HCT116 (cell line): ENCODE data around the gene EXOSC5. TPM values are rescaled to one million over a fixed set of nuclear protein-coding genes. Genes with fewer than 3 reads are reported as not detected.

Experiments used
- ATAC-seq: fragments of 200-7000 bp; cut with Tn5 transposase; 2 replicates; pipeline ENCODE4 v1.9.1; 2020; ENCODE audit warnings: mild to moderate bottlenecking, moderate library complexity
- BruUV-seq: library from RNA; stranded (reverse); fragments of 400-500 nt; replicated peaks from 2 replicates; lab custom pipeline; 2021; lab: Mats Ljungman, UMichigan
- CTCF ChIA-PET: fragments of 300-600 bp; sonication (Branson Sonifier 250); formaldehyde crosslinking; loops from one replicate; lab custom pipeline; 2021; ENCODE audit warnings: antibody characterized with exemption; lab: Charles Lee
- POLR2A ChIA-PET: fragments of 300-600, 350-600 bp; sonication (Branson Sonifier 250); formaldehyde crosslinking; loops from one replicate; lab custom pipeline; 2021; ENCODE audit warnings: antibody characterized with exemption; lab: Charles Lee
- RAD21 ChIA-PET, 2 experiments: fragments of 300-600 bp; sonication (Branson Sonifier 250); formaldehyde crosslinking; loops; one replicate each; lab custom pipeline; 2023; ENCODE audit warnings: low total read pairs in 2 of 2; ENCODE audit not compliant: uncharacterized antibody in 2 of 2, unreplicated experiment in 2 of 2, low non-redundant PET in 1 of 2; lab: Charles Lee
- DNase-seq: peaks from one replicate; pipeline ENCODE4 v3.0.0-alpha.2; 2010; ENCODE audit warnings: low read depth, low spot score
- H2AFZ ChIP-seq: fragments of 200-600 bp; shearing (Covaris generic), sonication (generic); 2 replicates; pipeline ENCODE4 v1.6.1; 2017; ENCODE audit warnings: low read depth, mixed run types, mixed read lengths, antibody characterized with exemption, low read length; ENCODE audit not compliant: poor library complexity, severe bottlenecking
- H3K27ac ChIP-seq: 2 replicates; pipeline ENCODE4 v1.5.1; 2012; ENCODE audit warnings: low read depth, low read length
- H3K27me3 ChIP-seq: fragments of 200-600 bp; sonication (generic); 2 replicates; pipeline ENCODE4 v1.6.1; 2016; ENCODE audit warnings: mixed run types, low read length, mixed read lengths; ENCODE audit not compliant: insufficient read depth
- H3K36me3 ChIP-seq, 2 experiments: fragments of 200-500 bp in 1 of 2; fragments of 200-600 bp in 1 of 2; sonication (Bioruptor generic) in 1 of 2; sonication (generic) in 1 of 2; 2 replicates each; pipeline versions ENCODE4 v1.5.1 to v1.6.1; 2014 to 2016; ENCODE audit warnings: low read length in 2 of 2, inconsistent platforms in 1 of 2, mixed read lengths in 1 of 2, mixed run types in 1 of 2; ENCODE audit not compliant: insufficient read depth in 2 of 2, control insufficient read depth in 1 of 2
- H3K4me1 ChIP-seq, 2 experiments: fragments of 200-600 bp in 1 of 2; sonication (generic) in 1 of 2; 2 replicates each; pipeline versions ENCODE4 v1.5.1 to v1.6.1; 2012 to 2017; ENCODE audit warnings: low read length in 2 of 2, inconsistent platforms in 1 of 2, mild to moderate bottlenecking in 1 of 2, mixed read lengths in 1 of 2, mixed run types in 1 of 2, moderate library complexity in 1 of 2; ENCODE audit not compliant: insufficient read depth in 2 of 2, control insufficient read depth in 1 of 2
- H3K4me2 ChIP-seq: fragments of 200-600 bp; sonication (generic); 2 replicates; pipeline ENCODE4 v1.6.1; 2017; ENCODE audit warnings: mixed run types, low read length, mixed read lengths
- H3K4me3 ChIP-seq, 2 experiments: fragments of 200-600 bp in 1 of 2; sonication (generic) in 1 of 2; replicated peaks in 1 of 2; 2 replicates each; pipeline ENCODE4 v1.5.1; 2011 to 2016; ENCODE audit warnings: low read length in 2 of 2, control low read depth in 1 of 2, low read depth in 1 of 2, mild to moderate bottlenecking in 1 of 2, mixed read lengths in 1 of 2, mixed run types in 1 of 2
- H3K79me2 ChIP-seq: fragments of 200-600 bp; sonication (generic); 2 replicates; pipeline ENCODE4 v1.6.1; 2017; ENCODE audit warnings: mild to moderate bottlenecking, mixed run types, low read length, moderate library complexity, mixed read lengths; ENCODE audit not compliant: insufficient read depth
- H3K9ac ChIP-seq: fragments of 200-600 bp; sonication (generic); 2 replicates; pipeline ENCODE4 v1.6.1; 2016; ENCODE audit warnings: low read length, mixed read lengths
- H3K9me2 ChIP-seq: fragments of 200-600 bp; sonication (generic), shearing (Covaris generic); 2 replicates; pipeline ENCODE4 v1.6.1; 2017; ENCODE audit warnings: mixed run types, mild to moderate bottlenecking, moderate library complexity; ENCODE audit not compliant: insufficient read depth
- H3K9me3 ChIP-seq, 2 experiments: fragments of 200-500 bp in 1 of 2; fragments of 200-600 bp in 1 of 2; sonication (Bioruptor generic) in 1 of 2; sonication (generic) in 1 of 2; 2 replicates each; pipeline ENCODE4 v1.6.1; 2014 to 2017; ENCODE audit warnings: low read length in 2 of 2, mixed read lengths in 2 of 2, inconsistent platforms in 1 of 2, low read depth in 1 of 2, mild to moderate bottlenecking in 1 of 2, mixed run types in 1 of 2, moderate library complexity in 1 of 2; ENCODE audit not compliant: control insufficient read depth in 1 of 2, insufficient read depth in 1 of 2
- H4K20me1 ChIP-seq: fragments of 200-600 bp; sonication (generic), shearing (Covaris generic); 2 replicates; pipeline ENCODE4 v1.6.1; 2017; ENCODE audit warnings: mixed run types, mild to moderate bottlenecking, moderate library complexity; ENCODE audit not compliant: insufficient read depth
- CBX3 ChIP-seq: IDR thresholded peaks from 2 replicates; pipeline ENCODE4 v1.6.1; 2012; ENCODE audit warnings: low read depth
- CEBPB ChIP-seq: IDR thresholded peaks from 2 replicates; pipeline ENCODE4 v1.6.1; 2012; ENCODE audit warnings: low read depth
- EGR1 ChIP-seq: IDR thresholded peaks from 2 replicates; pipeline ENCODE4 v1.6.1; 2012; ENCODE audit warnings: low read depth
- ELF1 ChIP-seq: IDR thresholded peaks from 2 replicates; pipeline ENCODE4 v1.6.1; 2012; ENCODE audit warnings: low read depth, borderline replicate concordance
- EZH2phosphoT487 ChIP-seq: fragments of 200-600 bp; IDR thresholded peaks from 2 replicates; pipeline ENCODE4 v1.6.1; 2018; ENCODE audit warnings: antibody characterized with exemption, borderline replicate concordance
- FOSL1 ChIP-seq: IDR thresholded peaks from 2 replicates; pipeline ENCODE4 v1.6.1; 2012; ENCODE audit warnings: low read depth
- POLR2A ChIP-seq: IDR thresholded peaks from 2 replicates; pipeline ENCODE4 v1.7.0; 2011; ENCODE audit warnings: borderline replicate concordance; ENCODE audit not compliant: insufficient read depth, insufficient read length; ENCODE audit errors: extremely low read depth
- POLR2AphosphoS5 ChIP-seq: IDR thresholded peaks from 2 replicates; pipeline ENCODE4 v1.6.1; 2011; ENCODE audit warnings: mild to moderate bottlenecking, low read depth, low read length, moderate library complexity
- YY1 ChIP-seq: IDR thresholded peaks from 2 replicates; pipeline ENCODE4 v1.6.1; 2011; ENCODE audit warnings: low read length, low read depth, moderate library complexity, mild to moderate bottlenecking; ENCODE audit not compliant: insufficient replicate concordance; ENCODE audit errors: extremely low read depth
- ZBTB33 ChIP-seq: IDR thresholded peaks from 2 replicates; pipeline ENCODE4 v1.6.1; 2011; ENCODE audit warnings: mild to moderate bottlenecking, low read length, moderate library complexity; ENCODE audit not compliant: insufficient replicate concordance; ENCODE audit errors: extremely low read depth
- intact Hi-C: fragments of 100-400 bp; cut with micrococcal nuclease; formaldehyde crosslinking; loops from 2 replicates; pipeline ENCODE4 v1.10.0; 2022
- total RNA-seq: library from RNA; stranded (reverse); gene quantifications from one replicate; pipeline ENCODE4 v1.2.1, GENCODE V29; 2021; ENCODE audit not compliant: unreplicated experiment

EXOSC5 gene
- total RNA-seq, 1 experiment from 2014 or later: 57.5 TPM

DNA sequence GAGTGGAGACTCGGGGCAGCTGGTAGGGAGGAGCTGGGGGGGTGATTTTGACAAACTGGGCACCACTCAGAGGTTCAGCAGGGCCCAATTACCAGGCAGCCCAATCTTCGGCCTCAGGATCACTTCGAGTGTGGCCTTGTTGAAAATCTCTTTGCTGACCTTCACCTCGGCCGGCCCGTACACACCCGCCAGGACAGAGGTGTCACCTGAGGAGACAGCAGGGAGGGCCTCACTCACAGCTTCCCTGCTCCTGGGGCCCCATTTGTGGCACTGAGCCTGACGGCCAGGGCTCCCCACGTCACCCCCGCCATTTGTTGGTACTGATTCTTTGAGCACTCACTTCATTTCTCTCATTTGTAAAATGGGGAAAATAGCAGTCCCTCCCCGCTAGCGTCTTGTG lies 4.4 kb downstream of the EXOSC5 start (continued):
- TF ChIP-seq CEBPB: no peak
- TF ChIP-seq FOSL1: no peak
- no peak for TF ChIP-seq ELF1
- TF ChIP-seq EGR1: no peak
- no peak for TF ChIP-seq CBX3
- no peak for TF ChIP-seq POLR2AphosphoS5
- TF ChIP-seq, all 23 proteins: peak for 0

DNA sequence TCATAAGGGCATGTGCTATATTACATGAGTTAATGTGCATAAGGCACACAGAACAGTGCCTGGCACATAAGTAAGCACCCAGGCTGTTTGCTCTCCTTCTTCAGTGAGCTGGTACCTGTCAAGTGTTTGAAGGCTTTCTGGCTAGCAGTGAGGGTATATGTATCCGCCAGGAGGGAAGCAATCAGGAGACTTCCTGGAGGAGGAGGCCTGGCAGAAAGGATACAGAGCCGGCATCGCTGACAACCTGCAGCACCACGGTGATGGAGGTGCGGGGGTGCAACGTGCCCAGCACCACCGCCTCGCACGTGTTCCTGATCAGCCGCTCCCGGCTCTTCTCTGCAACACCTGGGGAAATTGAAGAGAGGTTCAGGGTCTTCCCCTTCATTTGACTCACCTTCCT lies 5.5 kb downstream of the EXOSC5 start:
- no peaks in the 10 kb centered on the region for H3K9me3 ChIP-seq
- H3K27me3 ChIP-seq: no peaks in the 10 kb centered on the region
- no peaks in the 10 kb centered on the region for H3K9me2 ChIP-seq
- H4K20me1 ChIP-seq: no peaks in the 10 kb centered on the region
- no peak for TF ChIP-seq EZH2phosphoT487
- H2AFZ ChIP-seq: no peak overlapping the region
- no peak overlapping the region for H3K4me3 ChIP-seq
- H3K4me1 ChIP-seq: peaks cover 2 to 8% of the 10 kb centered on the region in 2 experiments; a peak in 1 of 4 replicates
- intact Hi-C loops: no loop called here
- BruUV-seq: no TSS peak
- ATAC-seq (no peak), DNase-seq (no peak)
- POLR2A ChIA-PET: no interaction called here
- CTCF ChIA-PET: no interaction called here
- RAD21 ChIA-PET: no interaction called here
- H3K4me2 ChIP-seq: no peak overlapping the region
- H3K79me2 ChIP-seq: peaks cover 18% of the 10 kb centered on the region
- no peak overlapping the region for H3K9ac ChIP-seq
- no peak overlapping the region for H3K27ac ChIP-seq
- peaks cover 10 to 17% of the 10 kb centered on the region in 2 experiments; a peak in 3 of 4 replicates for H3K36me3 ChIP-seq

DNA sequence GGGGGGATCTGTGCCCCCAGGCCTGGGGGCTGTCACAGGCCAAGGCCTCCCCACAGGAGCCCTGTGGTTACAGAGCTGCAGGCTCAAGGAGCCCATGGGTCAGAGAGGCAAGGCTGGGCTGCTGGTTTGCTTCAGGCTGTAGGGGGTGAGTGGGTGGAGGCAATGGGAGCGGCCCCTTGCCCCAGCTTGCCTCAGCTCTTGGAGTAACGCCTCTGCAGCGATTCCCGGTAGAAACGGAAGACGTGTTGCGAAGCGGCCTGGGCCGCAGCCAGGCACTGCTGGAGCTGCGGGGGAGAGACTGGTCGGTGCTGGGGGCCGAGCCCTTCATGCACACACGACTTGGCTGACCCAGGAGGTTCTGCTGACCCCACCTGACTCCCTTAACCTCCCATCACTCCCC lies 10.7 kb downstream of the EXOSC5 start:
- intact Hi-C loops: no loop called here
- POLR2A ChIA-PET: no interaction called here
- H3K36me3 ChIP-seq: peaks cover 10 to 13% of the 10 kb centered on the region in 2 experiments; a peak in 3 of 4 replicates
- H3K9me3 ChIP-seq: no peaks in the 10 kb centered on the region
- no peak overlapping the region for H3K4me3 ChIP-seq
- no peak for DNase-seq
- H3K9me2 ChIP-seq: no peaks in the 10 kb centered on the region
- H3K79me2 ChIP-seq: no peaks in the 10 kb centered on the region
- H3K9ac ChIP-seq: no peak overlapping the region
- no peaks in the 10 kb centered on the region for H4K20me1 ChIP-seq
- no peak overlapping the region for H3K27ac ChIP-seq
- no peak; the same call in 1 of the 2 replicates for ATAC-seq
- H3K4me2 ChIP-seq: no peak overlapping the region
- TF ChIP-seq CEBPB (no peak), ZBTB33 (no peak), POLR2A (no peak), YY1 (no peak), POLR2AphosphoS5 (no peak)
- RAD21 ChIA-PET: no interaction called here
- CTCF ChIA-PET: no interaction called here
- H3K27me3 ChIP-seq: no peaks in the 10 kb centered on the region
- no TSS peak for BruUV-seq
- H2AFZ ChIP-seq: no peak overlapping the region
- H3K4me1 ChIP-seq: no peaks in the 10 kb centered on the region
